GM23248 (cell line): ENCODE measurements around the gene THY1. TPM values are rescaled to one million over a fixed set of nuclear protein-coding genes. Genes with fewer than 3 reads are reported as not detected.

ENCODE experiments used
- DNase-seq: peaks from one replicate; pipeline ENCODE4 v3.0.0-alpha.2; 2015
- H2AFZ ChIP-seq: fragments of 200-600 bp; sonication (generic); 2 replicates; pipeline ENCODE4 v1.6.1; 2016; ENCODE audit warnings: antibody characterized with exemption
- H3F3A ChIP-seq: fragments of 200-600 bp; sonication (generic); 2 replicates; pipeline ENCODE4 v1.6.1; 2016; ENCODE audit warnings: mild to moderate bottlenecking, antibody characterized with exemption, mixed run types; ENCODE audit not compliant: insufficient read depth
- H3K27ac ChIP-seq: fragments of 200-600 bp; sonication (generic); 2 replicates; pipeline ENCODE4 v1.5.1; 2016; ENCODE audit warnings: mild to moderate bottlenecking
- H3K27me3 ChIP-seq: fragments of 200-600 bp; sonication (generic); replicated peaks from 2 replicates; pipeline ENCODE4 v1.6.1; 2016; ENCODE audit warnings: mild to moderate bottlenecking; ENCODE audit not compliant: insufficient read depth
- H3K36me3 ChIP-seq: fragments of 200-600 bp; sonication (generic); 2 replicates; pipeline ENCODE4 v1.6.1; 2016; ENCODE audit warnings: low read depth, mild to moderate bottlenecking
- H3K4me1 ChIP-seq: fragments of 200-600 bp; sonication (generic); 2 replicates; pipeline ENCODE4 v1.6.1; 2016; ENCODE audit warnings: mild to moderate bottlenecking; ENCODE audit not compliant: insufficient read depth
- H3K4me2 ChIP-seq: fragments of 200-600 bp; sonication (generic); one replicate; pipeline ENCODE4 v1.6.1; 2016; ENCODE audit warnings: mild to moderate bottlenecking; ENCODE audit not compliant: unreplicated experiment
- H3K4me3 ChIP-seq: fragments of 200-600 bp; sonication (generic); 2 replicates; pipeline ENCODE4 v1.5.1; 2016; ENCODE audit warnings: mild to moderate bottlenecking
- H3K79me2 ChIP-seq: fragments of 200-600 bp; sonication (generic); 2 replicates; pipeline ENCODE4 v1.6.1; 2016; ENCODE audit warnings: mild to moderate bottlenecking; ENCODE audit not compliant: insufficient read depth
- H3K9ac ChIP-seq: fragments of 200-600 bp; sonication (generic); 2 replicates; pipeline ENCODE4 v1.6.1; 2016; ENCODE audit warnings: mild to moderate bottlenecking
- H3K9me2 ChIP-seq: fragments of 200-600 bp; sonication (generic); 2 replicates; pipeline ENCODE4 v1.6.1; 2016; ENCODE audit warnings: mixed run types, mild to moderate bottlenecking, moderate library complexity; ENCODE audit not compliant: insufficient read depth
- H3K9me3 ChIP-seq: fragments of 200-600 bp; sonication (generic); one replicate; pipeline ENCODE4 v1.6.1; 2017; ENCODE audit warnings: low read depth
- H4K20me1 ChIP-seq: fragments of 200-600 bp; sonication (generic); 2 replicates; pipeline ENCODE4 v1.6.0; 2016; ENCODE audit not compliant: insufficient read depth
- EZH2 ChIP-seq: fragments of 200-600 bp; sonication (generic); IDR thresholded peaks from 2 replicates; pipeline ENCODE4 v1.6.1; 2018; ENCODE audit warnings: antibody characterized with exemption, mild to moderate bottlenecking; ENCODE audit not compliant: insufficient read depth, poor library complexity, severe bottlenecking
- EZH2phosphoT487 ChIP-seq: fragments of 200-600 bp; sonication (generic); IDR thresholded peaks from 2 replicates; pipeline ENCODE4 v1.6.1; 2018; ENCODE audit warnings: antibody characterized with exemption, moderate library complexity, mild to moderate bottlenecking, low read depth; ENCODE audit not compliant: insufficient read depth
- WGBS, 2 experiments: methylation state at CpG; one replicate each; pipeline ENCODE4 v1.1.6; 2015 to 2017; ENCODE audit warnings: low lambda C conversion rate in 2 of 2, low coverage in 1 of 2; ENCODE audit errors: missing lambda C conversion rate in 2 of 2; 5-methylcytosine and 5-hydroxymethylcytosine counted together
- in situ Hi-C: fragments of 300-500 bp; cut with MboI; formaldehyde crosslinking; loops from 2 replicates; pipeline ENCODE4 v1.15.0; 2020
- polyA plus RNA-seq: library from polyadenylated mRNA; unstranded; fragments of >200 nt; fragmentation: Nextera tagmentation; extraction: Ambion mirVana; gene quantifications from 2 replicates; pipeline ENCODE4 v1.2.1, GENCODE V29; 2016
- small RNA-seq: library from RNA; depleted of rRNA; stranded (forward); fragments of <200 nt; gene quantifications from one replicate; pipeline ENCODE3, GENCODE V24; 2014; ENCODE audit warnings: low read depth, low replicate concordance
- total RNA-seq: library from RNA; depleted of rRNA; stranded (reverse); fragments of >200 nt; shearing (Covaris generic); gene quantifications from 2 replicates; pipeline ENCODE4 v1.2.3, GENCODE V29; 2014; rRNA removed

Gene THY1
- total and polyA plus RNA-seq, 2 experiments from 2014 or later, result 1,640 to 1,694 TPM

DNA sequence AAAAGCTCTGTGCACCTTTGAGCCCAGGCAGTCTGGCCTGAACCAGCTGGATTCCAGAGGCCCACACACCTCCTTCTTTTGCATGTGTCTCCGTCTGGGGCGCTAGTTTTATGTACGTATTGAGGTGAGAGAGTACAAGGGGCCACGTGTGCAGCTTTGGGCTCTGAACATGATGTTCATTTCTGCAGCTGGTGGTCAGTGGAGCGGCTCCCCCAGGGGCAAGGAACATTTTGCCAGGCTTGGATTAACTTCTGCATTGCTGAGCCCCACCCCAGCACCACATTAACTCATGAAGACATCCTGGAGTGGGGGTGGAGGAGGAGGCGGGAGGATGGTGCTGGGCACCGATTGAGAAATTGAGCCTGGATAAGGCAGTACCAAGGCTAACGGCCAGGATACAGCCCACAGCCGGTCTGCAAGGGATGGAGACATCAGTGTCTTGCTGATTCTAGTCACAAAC, 55.3 kb downstream of the THY1 start:
- no peaks in the 10 kb centered on the region for H3K36me3 ChIP-seq
- H2AFZ ChIP-seq, result no peak overlapping the region
- H3K4me1 ChIP-seq, result peaks cover 14% of the 10 kb centered on the region; the same call in 1 of the 2 replicates
- H3K4me3 ChIP-seq, result no peak overlapping the region
- TF ChIP-seq EZH2, result no peak
- TF ChIP-seq EZH2phosphoT487, result no peak
- no peaks in the 10 kb centered on the region for H3K9me2 ChIP-seq
- DNase-seq, result no peak
- H3K27me3 ChIP-seq, result peaks cover 6% of the 10 kb centered on the region; the same call in 1 of the 2 replicates
- H4K20me1 ChIP-seq, result no peaks in the 10 kb centered on the region
- peaks cover 5% of the 10 kb centered on the region; the same call in 1 of the 2 replicates for H3F3A ChIP-seq
- no peaks in the 10 kb centered on the region for H3K79me2 ChIP-seq
- no peak overlapping the region for H3K9ac ChIP-seq
- 71 to 75% methylated on average over 9 of the region's 9 CpGs for WGBS, 2 experiments
- in situ Hi-C loops, result no loop called here
- H3K9me3 ChIP-seq, result no peaks in the 10 kb centered on the region
- H3K27ac ChIP-seq, result no peak overlapping the region
- no peak overlapping the region for H3K4me2 ChIP-seq

Small RNA genes lying within 50 kb of the gene (small RNA-seq; reads per million reads assigned to genes)
- not detected for gene AP003396.4

Other genes starting within 250 kb of the THY1 start
- gene NHERF4, start 237.7 kb downstream of the THY1 start, total RNA-seq, result not detected in 2 replicates
- gene NHERF4, start 237.7 kb downstream of the THY1 start, polyA plus RNA-seq, result not detected in 2 replicates
- gene CBL, start 216.8 kb downstream of the THY1 start, total RNA-seq, result 7.8 and 8.6 TPM in 2 replicates
- 5.0 and 5.8 TPM in 2 replicates for gene CBL, start 216.8 kb downstream of the THY1 start, polyA plus RNA-seq
- 40.4 and 61.3 TPM in 2 replicates for gene MCAM, start 106.0 kb downstream of the THY1 start, total RNA-seq
- gene MCAM, start 106.0 kb downstream of the THY1 start, polyA plus RNA-seq, result 8.6 and 10.5 TPM in 2 replicates
- gene RNF26, start 88.6 kb downstream of the THY1 start, total RNA-seq, result 6.4 and 8.0 TPM in 2 replicates
- gene RNF26, start 88.6 kb downstream of the THY1 start, polyA plus RNA-seq, result 49.5 and 53.1 TPM in 2 replicates
- 23.4 and 27.9 TPM in 2 replicates for gene C1QTNF5, start 82.3 kb downstream of the THY1 start, total RNA-seq
- gene C1QTNF5, start 82.3 kb downstream of the THY1 start, polyA plus RNA-seq, result 4.5 and 6.2 TPM in 2 replicates
- 0.13 TPM in 1 of 2 replicates, not detected in the other for gene MFRP, start 76.5 kb downstream of the THY1 start, total RNA-seq
- not detected in 2 replicates for gene MFRP, start 76.5 kb downstream of the THY1 start, polyA plus RNA-seq
- not detected in 2 replicates for gene USP2, start 41.5 kb downstream of the THY1 start, total RNA-seq
- 0.30 and 0.33 TPM in 2 replicates for gene USP2, start 41.5 kb downstream of the THY1 start, polyA plus RNA-seq